Spleen (tissue), 11 donors: ENCODE measurements around the gene FAH. TPM values are rescaled to one million over a fixed set of nuclear protein-coding genes. Genes with fewer than 3 reads are reported as not detected.

Experiments
- DNase-seq: peaks from one replicate; pipeline ENCODE4 v3.0.0-alpha.2; 2020
- H3K27ac ChIP-seq, 8 donors: fragments of 200-600 bp; sonication (generic) in 7 of 8; 1 replicate in 4 of 8; 2 replicates in 4 of 8; pipeline versions ENCODE4 v1.5.0 to v1.8.0; 2016 to 2021; ENCODE audit warnings: inconsistent platforms in 4 of 8, mild to moderate bottlenecking in 4 of 8, moderate library complexity in 1 of 8
- H3K27me3 ChIP-seq, 7 donors: fragments of 200-600 bp; sonication (generic) in 6 of 7; replicated peaks in 1 of 7; 1 replicate in 4 of 7; 2 replicates in 3 of 7; pipeline versions ENCODE4 v1.5.0 to v1.8.0; 2016 to 2021; ENCODE audit warnings: inconsistent platforms in 3 of 7, mild to moderate bottlenecking in 1 of 7
- H3K36me3 ChIP-seq, 6 donors: fragments of 200-600 bp; sonication (generic) in 5 of 6; 1 replicate in 4 of 6; 2 replicates in 2 of 6; pipeline versions ENCODE4 v1.5.0 to v1.8.0; 2016 to 2021; ENCODE audit warnings: inconsistent platforms in 2 of 6
- H3K4me1 ChIP-seq, 6 donors: fragments of 200-600 bp; sonication (generic) in 5 of 6; 1 replicate in 3 of 6; 2 replicates in 3 of 6; pipeline versions ENCODE4 v1.5.0 to v1.8.0; 2016 to 2021; ENCODE audit warnings: inconsistent platforms in 3 of 6
- H3K4me3 ChIP-seq, 8 donors: fragments of 200-600 bp; sonication (generic) in 7 of 8; 1 replicate in 4 of 8; 2 replicates in 4 of 8; pipeline versions ENCODE4 v1.5.0 to v1.8.0; 2016 to 2021; ENCODE audit warnings: inconsistent platforms in 4 of 8, mild to moderate bottlenecking in 4 of 8, moderate library complexity in 2 of 8
- H3K9me3 ChIP-seq, 8 donors: fragments of 200-600 bp; sonication (generic) in 7 of 8; 1 replicate in 4 of 8; 2 replicates in 4 of 8; pipeline versions ENCODE4 v1.5.0 to v1.8.0; 2016 to 2021; ENCODE audit warnings: inconsistent platforms in 4 of 8
- POLR2A ChIP-seq, 3 donors: fragments of 450-650 bp; IDR thresholded peaks; one replicate each; pipeline ENCODE4 v1.5.1; 2017; ENCODE audit warnings: antibody characterized with exemption in 3 of 3, mild to moderate bottlenecking in 1 of 3
- POLR2AphosphoS5 ChIP-seq, 3 donors: sonication (generic); formaldehyde crosslinking; IDR thresholded peaks; one replicate each; pipeline ENCODE4 v1.5.1; 2017; ENCODE audit warnings: antibody characterized with exemption in 3 of 3
- WGBS, 5 donors: extraction: QIAGEN DNeasy Blood & Tissue Kit in 3 of 5; methylation state at CpG; one replicate each; pipeline versions ENCODE4 v1.1.5 to v1.1.7; 2013 to 2018; 5-methylcytosine and 5-hydroxymethylcytosine counted together
- intact Hi-C: fragments of 100-400 bp; cut with DNase I; formaldehyde crosslinking; loops from one replicate; pipeline ENCODE4 v1.15.0; 2023; ENCODE audit warnings: low total_unique reads
- polyA plus RNA-seq, 3 donors: library from polyadenylated mRNA; stranded (reverse); fragments of 200-250 nt; gene quantifications; one replicate each; pipeline ENCODE4 v1.2.1, GENCODE V29; 2013
- total RNA-seq, 7 donors: library from RNA; depleted of rRNA in 3 of 7; stranded (reverse); fragments of >200 nt in 3 of 7; fragmentation: NEBNext Ultra II Directional in 4 of 7; extraction: Animal tissue kit (Norgen Biotek cat#: 25700) in 4 of 7; gene quantifications; one replicate each; pipeline versions ENCODE4 v1.1.0 to v1.2.1, GENCODE V29; 2016 to 2021
- TF ChIP-seq, protein P1 (sequence below), 11 experiments: fragments of 200-600 bp in 7 of 11; fragments of 450-650 bp in 4 of 11; sonication (generic) in 4 of 11; IDR thresholded peaks in 8 of 11; conservative IDR thresholded peaks in 3 of 11; 1 replicate in 7 of 11; 2 replicates in 4 of 11; pipeline versions ENCODE4 v1.4.0 to v1.8.0; 2016 to 2021; ENCODE audit warnings: antibody characterized with exemption in 11 of 11, inconsistent platforms in 4 of 11, mild to moderate bottlenecking in 1 of 11
- donor health status: healthy with polysubstance abuse.
- donor health status: DM: no; HTN: no; CAD: no; lungs with moderate emphysema.
- donor health status: DM: no; HTN: no; CAD: no.
- donor health status: Bipolar disorder and iron deficiency.
- donor health status: healthy.
- donor health status: DM: no; HTN: no; CAD: no.
- donor health status: DM: yes; HTN: yes; CAD: no.

FAH gene
- total and polyA plus RNA-seq, 10 donors, result 8.5 to 33.1 (median 21.2) TPM

DNA sequence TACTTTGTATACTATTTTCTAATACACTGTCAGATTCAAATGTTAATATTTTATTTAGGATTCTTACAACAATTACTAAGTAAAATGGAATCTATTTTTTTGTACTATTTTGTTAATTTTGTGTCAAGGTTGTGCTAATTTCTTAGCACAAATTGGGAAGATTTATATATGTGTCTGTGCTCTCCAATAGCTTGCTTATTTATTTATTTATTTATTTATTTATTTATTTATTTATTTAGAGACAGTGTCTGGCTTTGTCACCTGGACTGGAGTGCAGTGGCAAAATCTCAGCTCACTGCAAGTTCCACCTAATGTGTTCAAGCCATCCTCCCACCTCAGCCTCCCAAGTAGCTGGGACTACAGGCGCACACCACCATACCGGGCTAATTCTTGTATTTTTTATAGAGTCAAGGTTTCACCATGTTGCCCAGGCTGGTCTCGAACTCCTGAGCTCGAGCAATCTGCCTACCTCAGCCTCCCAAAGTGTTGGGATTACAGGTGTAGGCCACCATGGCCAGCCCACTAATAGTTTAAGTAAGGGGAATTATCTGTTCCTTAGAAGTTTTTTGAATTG lies 64.6 kb downstream of the FAH start:
- peaks cover 0 to 7% (median 0%) of the 10 kb centered on the region in 8 donors for H3K9me3 ChIP-seq
- H3K27me3 ChIP-seq, result peaks cover 0 to 7% (median 0%) of the 10 kb centered on the region in 7 donors
- whole genome bisulfite sequencing, 5 donors, result 79 to 88% (median 87%) methylated on average over 4 of the region's 4 CpGs
- DNase-seq, result no peak
- no peak for TF ChIP-seq POLR2A (IDR thresholded peaks at IDR 0.05)
- TF ChIP-seq POLR2AphosphoS5 (IDR thresholded peaks at IDR 0.05), result no peak
- H3K27ac ChIP-seq, result no peak overlapping the region
- H3K36me3 ChIP-seq, result no peaks in the 10 kb centered on the region
- no peaks in the 10 kb centered on the region for H3K4me1 ChIP-seq
- no peak overlapping the region for H3K4me3 ChIP-seq
- intact Hi-C loops, result no loop called here

DNA sequence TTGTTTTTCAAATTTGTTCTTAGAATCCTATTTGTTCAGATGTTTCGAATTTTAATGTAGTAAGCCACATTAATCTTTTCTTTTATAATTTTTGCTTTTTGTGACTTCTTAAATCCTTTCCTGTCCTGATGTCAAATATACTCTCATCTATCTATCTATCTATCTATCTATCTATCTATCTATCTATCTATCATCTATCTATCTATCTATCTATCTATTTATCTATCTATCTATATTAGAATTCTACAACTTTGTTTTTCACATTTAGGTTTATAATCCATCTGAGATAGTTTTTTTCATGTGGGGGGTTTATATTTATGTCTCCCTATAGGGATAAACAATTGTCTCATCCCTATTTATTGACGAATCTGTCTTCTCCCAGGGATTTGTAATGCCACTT lies 67.2 kb downstream of the FAH start:
- no peaks in the 10 kb centered on the region for H3K36me3 ChIP-seq
- H3K27me3 ChIP-seq, result peaks cover 0 to 10% (median 0%) of the 10 kb centered on the region in 7 donors
- intact Hi-C loops, result no loop called here
- 75 to 95% (median 92%) methylated on average over 2 of the region's 2 CpGs for WGBS, 5 donors
- no peaks in the 10 kb centered on the region for H3K4me1 ChIP-seq
- no peak overlapping the region for H3K4me3 ChIP-seq
- no peaks in the 10 kb centered on the region for H3K9me3 ChIP-seq
- no peak overlapping the region for H3K27ac ChIP-seq
- no peak for DNase-seq
- TF ChIP-seq, protein P1, sequence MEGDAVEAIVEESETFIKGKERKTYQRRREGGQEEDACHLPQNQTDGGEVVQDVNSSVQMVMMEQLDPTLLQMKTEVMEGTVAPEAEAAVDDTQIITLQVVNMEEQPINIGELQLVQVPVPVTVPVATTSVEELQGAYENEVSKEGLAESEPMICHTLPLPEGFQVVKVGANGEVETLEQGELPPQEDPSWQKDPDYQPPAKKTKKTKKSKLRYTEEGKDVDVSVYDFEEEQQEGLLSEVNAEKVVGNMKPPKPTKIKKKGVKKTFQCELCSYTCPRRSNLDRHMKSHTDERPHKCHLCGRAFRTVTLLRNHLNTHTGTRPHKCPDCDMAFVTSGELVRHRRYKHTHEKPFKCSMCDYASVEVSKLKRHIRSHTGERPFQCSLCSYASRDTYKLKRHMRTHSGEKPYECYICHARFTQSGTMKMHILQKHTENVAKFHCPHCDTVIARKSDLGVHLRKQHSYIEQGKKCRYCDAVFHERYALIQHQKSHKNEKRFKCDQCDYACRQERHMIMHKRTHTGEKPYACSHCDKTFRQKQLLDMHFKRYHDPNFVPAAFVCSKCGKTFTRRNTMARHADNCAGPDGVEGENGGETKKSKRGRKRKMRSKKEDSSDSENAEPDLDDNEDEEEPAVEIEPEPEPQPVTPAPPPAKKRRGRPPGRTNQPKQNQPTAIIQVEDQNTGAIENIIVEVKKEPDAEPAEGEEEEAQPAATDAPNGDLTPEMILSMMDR (IDR thresholded peaks at IDR 0.05 in 8 of 11, conservative IDR thresholded peaks at IDR 0.05 in 3 of 11), result no peak
- no peak for TF ChIP-seq POLR2A (IDR thresholded peaks at IDR 0.05)
- no peak for TF ChIP-seq POLR2AphosphoS5 (IDR thresholded peaks at IDR 0.05)

DNA sequence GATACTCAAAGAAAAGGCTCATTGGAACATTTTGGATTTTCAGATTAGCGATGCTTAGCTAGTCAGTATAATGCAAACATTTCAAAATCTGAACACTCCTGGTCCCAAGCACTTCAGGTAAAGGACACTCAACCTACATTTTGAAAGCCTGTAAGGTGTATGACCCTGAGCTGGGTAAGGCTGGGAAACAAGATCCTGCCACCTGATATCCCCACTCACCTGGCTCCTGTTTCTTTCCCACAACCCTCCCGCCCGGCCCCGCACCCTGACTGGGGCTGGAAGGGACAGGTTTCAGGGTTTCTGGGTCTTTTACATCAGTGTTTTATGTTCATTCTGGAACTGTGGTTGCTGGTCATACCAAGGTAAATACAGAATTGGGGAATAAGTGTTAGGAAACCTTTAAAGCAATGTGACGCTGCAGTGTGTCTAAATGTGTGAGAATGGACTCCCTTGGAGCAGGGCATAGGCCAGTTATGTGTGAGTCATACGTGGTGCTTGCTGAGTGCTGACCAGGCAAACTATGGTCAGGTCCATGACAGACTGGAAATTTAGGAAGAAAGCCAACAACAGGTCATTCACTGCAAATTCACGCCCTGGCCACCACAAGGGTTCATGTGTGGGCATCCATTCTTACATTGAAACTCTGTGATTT lies 76.3 kb downstream of the FAH start:
- DNase-seq, result no peak
- H3K4me1 ChIP-seq, result no peaks in the 10 kb centered on the region

DNA sequence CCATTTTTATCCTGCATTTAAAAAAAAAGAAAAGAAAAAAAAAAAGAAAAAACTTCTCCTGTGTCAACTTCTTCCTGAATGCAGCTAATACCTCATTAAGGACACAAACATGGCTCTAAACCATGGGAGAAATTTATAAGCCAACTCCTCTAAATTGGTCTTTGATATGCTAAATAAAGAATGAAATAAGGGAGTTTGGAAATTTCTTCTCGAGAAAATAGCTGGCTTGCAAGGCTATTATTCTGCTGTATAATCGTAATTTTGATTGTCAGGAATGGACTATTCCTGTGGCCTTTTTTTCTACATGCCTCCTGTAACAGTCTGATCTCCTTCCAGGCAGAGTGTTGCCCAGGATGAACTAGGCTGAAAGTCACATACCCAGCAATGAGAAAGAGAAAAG lies 78.6 kb downstream of the FAH start:
- no peaks in the 10 kb centered on the region for H3K9me3 ChIP-seq
- TF ChIP-seq POLR2AphosphoS5 (IDR thresholded peaks at IDR 0.05) (no peak), POLR2A (IDR thresholded peaks at IDR 0.05) (no peak)
- TF ChIP-seq, protein P1 (IDR thresholded peaks at IDR 0.05 in 8 of 11, conservative IDR thresholded peaks at IDR 0.05 in 3 of 11), result no peak
- no peaks in the 10 kb centered on the region for H3K4me1 ChIP-seq
- DNase-seq, result no peak
- peaks cover 0 to 86% (median 0%) of the 10 kb centered on the region in 7 donors for H3K27me3 ChIP-seq
- H3K27ac ChIP-seq, result no peak overlapping the region
- H3K36me3 ChIP-seq, result no peaks in the 10 kb centered on the region
- 60 to 80% (median 61%) methylated on average over 2 of the region's 2 CpGs for WGBS, 5 donors
- H3K4me3 ChIP-seq, result no peak overlapping the region
- intact Hi-C loops, result no loop called here

More for the DNA sequence above, 76.3 kb downstream of the FAH start:
- no peak overlapping the region for H3K4me3 ChIP-seq
- H3K9me3 ChIP-seq, result no peaks in the 10 kb centered on the region
- no peaks in the 10 kb centered on the region for H3K36me3 ChIP-seq
- intact Hi-C loops, result no loop called here
- peaks cover 0 to 70% (median 0%) of the 10 kb centered on the region in 7 donors for H3K27me3 ChIP-seq
- H3K27ac ChIP-seq, result no peak overlapping the region
- TF ChIP-seq POLR2A (IDR thresholded peaks at IDR 0.05), result no peak
- TF ChIP-seq, protein P1 (IDR thresholded peaks at IDR 0.05 in 8 of 11, conservative IDR thresholded peaks at IDR 0.05 in 3 of 11), result no peak
- WGBS, 5 donors, result 81 to 95% (median 91%) methylated on average over 7 of the region's 7 CpGs
